ENCODE data around the gene OSBPL5. TPM values are rescaled to one million over a fixed set of nuclear protein-coding genes. Genes with fewer than 3 reads are reported as not detected.

OSBPL5 gene
- polyA plus RNA-seq, 4 donors, result 18.2 to 20.9 (median 19.8) TPM

DNA sequence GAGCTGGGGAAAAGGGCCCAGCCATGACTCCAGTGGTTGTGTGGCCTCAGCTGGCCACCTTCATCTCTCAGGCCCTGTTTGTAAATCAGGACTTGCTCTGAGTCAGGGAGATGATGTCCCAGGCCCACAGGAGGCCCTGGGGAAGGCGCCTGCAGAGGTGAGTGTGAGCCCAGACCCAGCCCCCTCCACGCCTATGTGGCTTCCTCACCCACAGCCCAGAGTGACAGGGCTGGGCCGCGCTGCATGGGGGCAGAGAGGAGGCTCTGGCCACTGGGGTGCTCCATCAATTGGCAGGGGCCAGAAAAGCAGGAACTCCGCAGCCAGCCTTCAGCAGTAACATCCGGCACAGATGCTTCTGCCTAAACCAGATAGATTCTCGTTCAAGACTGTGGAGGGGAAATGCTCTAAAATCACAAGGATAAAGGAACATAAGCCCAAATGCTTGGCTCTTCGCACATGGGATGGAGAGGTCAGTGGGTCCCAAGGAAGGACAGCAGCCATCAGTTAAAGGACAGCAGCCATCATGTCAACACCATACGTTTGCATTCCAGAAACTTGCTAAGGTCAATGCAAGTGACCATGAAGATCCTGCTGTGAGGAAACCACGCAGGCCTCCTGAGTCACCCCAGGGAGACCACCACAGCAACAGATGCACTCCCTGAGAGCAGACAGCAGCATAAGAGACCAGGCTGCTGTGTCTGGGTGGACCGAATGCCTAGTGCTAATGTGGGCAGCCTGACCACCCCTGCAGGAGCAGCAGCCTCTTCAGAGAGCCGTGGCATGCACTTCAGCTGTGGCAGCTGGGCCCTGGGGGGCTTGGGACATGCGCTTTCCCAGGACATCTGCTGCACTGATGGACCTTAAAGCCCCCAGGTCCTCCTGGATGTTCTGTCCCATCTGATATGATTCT is 28.3 kb downstream of the OSBPL5 start:
- no peak for DNase-seq (ENCODE audit: low read depth in 4 of 4, low spot score in 3 of 4)

GRCh38 chr11:3135481-3136440 is 29.3 kb downstream of the OSBPL5 start:
- no peak for DNase-seq (ENCODE audit: low read depth in 4 of 4, low spot score in 3 of 4)

- DNase-seq (ENCODE audit: low read depth in 4 of 4, low spot score in 3 of 4), result no peak
Measured at GRCh38 chr11:3134651-3135480, 30.2 kb downstream of the OSBPL5 start.

DNA sequence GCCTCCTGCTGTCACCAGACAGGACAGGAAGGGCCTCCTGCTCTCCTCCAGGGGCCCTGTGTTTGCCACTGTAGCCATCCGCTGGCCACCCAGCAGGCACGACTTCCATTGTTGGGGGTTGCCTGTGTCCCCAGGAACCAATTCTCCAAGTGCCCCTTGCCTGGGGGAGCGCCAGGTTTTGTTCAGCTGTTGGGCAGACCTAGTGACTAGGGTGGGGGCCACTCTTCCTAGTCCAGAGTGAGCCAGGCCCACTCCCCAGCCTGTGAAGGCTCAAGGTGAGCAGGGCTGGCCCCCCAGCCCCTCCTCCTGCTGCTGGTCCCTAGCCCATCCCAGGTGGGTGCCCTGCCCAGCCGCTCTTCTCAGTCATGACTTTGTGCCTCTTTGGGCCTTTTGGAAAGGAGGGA is 30.9 kb downstream of the OSBPL5 start:
- DNase-seq (ENCODE audit: low read depth in 4 of 4, low spot score in 3 of 4), result no peak

DNA sequence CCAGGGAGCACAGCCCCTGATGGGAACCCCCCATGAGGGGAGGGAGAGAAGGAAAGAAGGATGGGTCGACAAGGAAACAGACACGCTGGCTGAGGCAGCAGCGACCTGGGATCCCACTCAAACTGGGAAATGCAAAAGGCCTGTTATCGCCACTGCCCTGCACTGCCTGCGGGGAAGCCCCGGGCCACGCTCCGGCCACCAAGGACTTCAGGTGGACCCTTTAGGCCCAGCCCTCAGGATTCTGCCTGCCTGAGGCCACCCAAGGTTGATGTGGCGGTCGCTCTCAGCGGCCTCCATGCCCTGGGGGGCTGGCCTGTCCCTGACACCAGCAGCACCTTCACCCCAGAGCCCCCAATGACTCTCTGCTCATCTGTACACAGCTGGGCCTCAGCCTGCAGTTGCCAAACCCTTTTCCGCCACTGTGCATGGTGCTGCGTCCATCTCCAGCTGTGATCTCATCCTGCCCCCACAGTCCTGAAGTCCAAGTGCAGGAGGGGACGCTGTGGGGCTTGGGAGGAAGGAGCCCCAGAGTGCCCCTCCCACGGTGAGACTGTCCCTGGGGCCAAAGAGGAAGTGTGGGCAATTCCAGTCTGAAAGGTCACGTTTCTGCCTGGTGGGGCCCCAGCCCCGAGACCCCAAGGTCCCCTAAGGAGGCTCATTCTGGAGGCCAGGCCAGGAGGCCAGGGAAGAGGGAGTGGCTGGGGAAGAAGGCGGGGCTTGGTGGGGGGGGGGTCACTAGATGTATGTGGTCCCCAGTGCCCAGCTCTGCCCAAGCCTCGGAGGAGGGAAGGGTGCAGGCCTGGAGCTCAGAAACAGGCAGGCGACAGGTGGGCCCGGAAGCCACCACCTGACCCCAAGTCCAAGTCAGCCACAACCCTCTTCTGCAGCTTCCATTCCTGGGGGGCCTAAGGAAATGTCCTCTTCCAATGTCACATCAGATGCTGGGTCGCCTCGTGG is 31.6 kb downstream of the OSBPL5 start:
- DNase-seq (ENCODE audit: low read depth in 4 of 4, low spot score in 3 of 4), result no peak

DNA sequence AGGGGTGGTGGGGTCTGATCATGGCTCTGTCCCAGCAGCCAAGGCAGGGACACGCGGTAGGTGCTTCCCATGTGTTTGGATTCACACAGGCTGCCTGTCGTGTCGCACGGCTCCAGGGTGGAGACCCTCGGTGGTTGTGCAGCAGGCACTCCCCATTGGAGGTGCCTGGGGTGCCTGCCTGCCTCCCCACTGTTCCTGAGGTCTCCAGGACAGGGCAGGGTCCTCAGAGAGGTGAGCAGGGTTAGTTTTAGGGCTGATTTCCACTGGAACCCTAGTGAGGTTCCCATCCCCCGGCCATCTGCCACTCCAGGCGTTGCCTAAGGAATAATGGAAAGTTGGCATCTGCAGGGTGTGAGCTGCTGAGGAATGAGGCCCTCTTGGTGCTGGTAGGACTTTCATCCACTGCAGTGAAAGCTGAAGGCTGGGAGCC is 32.3 kb downstream of the OSBPL5 start:
- no peak for DNase-seq (ENCODE audit: low read depth in 4 of 4, low spot score in 3 of 4)

GRCh38 chr11:3132271-3132781 is 32.8 kb downstream of the OSBPL5 start:
- no peak for DNase-seq (ENCODE audit: low read depth in 4 of 4, low spot score in 3 of 4)

- DNase-seq (ENCODE audit: low read depth in 4 of 4, low spot score in 3 of 4), result no peak
Measured at GRCh38 chr11:3131330-3131941, 33.7 kb downstream of the OSBPL5 start.

DNA sequence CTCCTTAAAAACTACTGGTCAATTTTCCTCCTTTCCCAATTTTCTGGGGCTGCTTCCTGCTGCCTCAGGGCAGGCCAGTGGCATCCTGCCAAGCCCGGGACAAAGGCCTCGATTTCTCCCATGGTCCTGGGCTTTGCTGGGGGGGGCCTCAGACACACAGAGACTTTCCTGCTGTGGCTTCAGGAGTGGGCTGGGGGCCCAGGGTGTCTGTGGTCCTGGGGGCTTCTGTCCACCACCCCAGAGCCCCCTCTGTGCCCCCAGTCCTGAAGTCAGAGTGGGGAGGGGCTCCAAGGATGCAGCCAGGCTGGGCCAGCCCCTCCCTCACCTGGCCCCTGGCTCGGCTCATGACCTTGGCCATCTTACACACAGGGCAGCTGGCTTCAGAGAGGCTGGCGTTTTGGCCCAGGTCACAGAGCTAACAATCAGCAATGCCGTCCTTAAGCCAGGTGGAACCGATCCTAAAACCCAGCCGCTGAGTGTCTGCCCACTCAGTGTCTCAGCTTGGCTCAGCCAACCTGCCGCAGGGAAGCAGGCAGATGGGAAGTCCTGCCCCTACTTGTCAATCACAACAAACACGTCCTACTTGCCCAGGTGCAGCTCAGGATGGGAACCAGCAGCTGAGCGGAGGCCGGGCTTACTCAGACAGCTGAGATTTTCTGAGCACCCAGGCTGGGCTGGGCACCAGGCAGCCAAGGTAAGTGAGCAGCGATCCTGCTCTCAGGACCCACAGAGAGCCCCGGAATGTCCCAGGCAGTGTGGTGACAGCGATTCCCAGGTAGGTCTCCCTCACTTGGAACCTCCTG is 34.6 kb downstream of the OSBPL5 start:
- no peak for DNase-seq (ENCODE audit: low read depth in 4 of 4, low spot score in 3 of 4)

GRCh38 chr11:3129591-3130268 is 35.4 kb downstream of the OSBPL5 start:
- no peak for DNase-seq (ENCODE audit: low read depth in 4 of 4, low spot score in 3 of 4)

- no peak for DNase-seq (ENCODE audit: low read depth in 4 of 4, low spot score in 3 of 4)
Measured at GRCh38 chr11:3129181-3129590, 35.9 kb downstream of the OSBPL5 start.

- DNase-seq (ENCODE audit: low read depth in 4 of 4, low spot score in 3 of 4), result no peak
Measured at GRCh38 chr11:3128356-3129180, 36.5 kb downstream of the OSBPL5 start.

- no peak for DNase-seq (ENCODE audit: low read depth in 4 of 4, low spot score in 3 of 4)
Measured at GRCh38 chr11:3127706-3128355, 37.3 kb downstream of the OSBPL5 start.

GRCh38 chr11:3126901-3127691 is 38.0 kb downstream of the OSBPL5 start:
- no peak for DNase-seq (ENCODE audit: low read depth in 4 of 4, low spot score in 3 of 4)
